DND-41 (cell line): ENCODE measurements around the gene PRPH2.

Experiments
- CTCF ChIP-seq: IDR thresholded peaks from 2 replicates; pipeline ENCODE4 v1.5.1; 2012; ENCODE audit warnings: borderline replicate concordance, low read length, moderate library complexity, mild to moderate bottlenecking; ENCODE audit not compliant: poor library complexity, severe bottlenecking; ENCODE audit errors: extremely low read depth
- EZH2 ChIP-seq: IDR thresholded peaks from 3 replicates; pipeline ENCODE4 v1.6.1; 2012; ENCODE audit warnings: borderline replicate concordance, low read depth, mild to moderate bottlenecking, moderate library complexity, low read length, inconsistent platforms; ENCODE audit not compliant: severe bottlenecking

DNA sequence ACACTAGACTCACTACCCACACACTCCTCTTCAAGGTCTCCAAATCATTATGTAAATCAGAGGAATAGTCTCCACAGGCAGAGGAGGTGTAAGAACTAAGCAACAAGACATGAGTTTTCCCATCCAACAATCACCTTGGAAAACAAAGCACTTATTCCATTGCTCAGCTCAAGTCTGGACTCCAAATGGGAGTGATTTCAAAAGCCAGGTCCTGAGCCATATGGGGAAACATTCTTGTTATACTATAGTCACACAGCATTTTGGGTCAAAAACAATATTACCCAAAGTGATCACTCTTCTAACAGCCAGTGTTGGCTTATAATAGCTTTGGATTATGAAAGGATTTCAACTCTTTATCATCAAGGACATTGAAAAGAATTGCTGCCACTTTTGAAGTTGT is 3.6 kb upstream of the PRPH2 start:
- TF ChIP-seq CTCF (no peak), EZH2 (no peak)
